Heart left ventricle (tissue), 16 donors: ENCODE results near the gene SLC9A8. TPM values are rescaled to one million over a fixed set of nuclear protein-coding genes. Genes with fewer than 3 reads are reported as not detected.

ENCODE experiments used
- ATAC-seq, 4 donors: fragments of 200-7000 bp; cut with Tn5 transposase; one replicate each; pipeline ENCODE4 v1.9.1; 2020 to 2022; ENCODE audit warnings: moderate library complexity in 4 of 4, mild to moderate bottlenecking in 3 of 4, moderate number of reproducible peaks in 1 of 4
- DNase-seq, 5 donors: peaks; one replicate each; pipeline ENCODE4 v3.0.0-alpha.2; 2020
- H3K27ac ChIP-seq, 12 donors: fragments of 200-600 bp; sonication (generic) in 4 of 12; one replicate each; pipeline versions ENCODE4 v1.5.0 to v1.8.0; 2016 to 2022; ENCODE audit warnings: mild to moderate bottlenecking in 2 of 12
- H3K27me3 ChIP-seq, 9 donors: fragments of 200-600 bp; sonication (generic) in 2 of 9; one replicate each; pipeline versions ENCODE4 v1.5.1 to v1.8.0; 2016 to 2022; ENCODE audit warnings: mild to moderate bottlenecking in 3 of 9
- H3K36me3 ChIP-seq, 9 donors: fragments of 200-600 bp; sonication (generic) in 2 of 9; one replicate each; pipeline versions ENCODE4 v1.5.0 to v1.8.0; 2018 to 2022; ENCODE audit warnings: mild to moderate bottlenecking in 2 of 9
- H3K4me1 ChIP-seq, 12 donors: fragments of 200-600 bp; sonication (generic) in 4 of 12; one replicate each; pipeline versions ENCODE4 v1.5.0 to v1.8.0; 2016 to 2022; ENCODE audit warnings: mild to moderate bottlenecking in 3 of 12
- H3K4me3 ChIP-seq, 12 donors: fragments of 200-600 bp; sonication (generic) in 4 of 12; one replicate each; pipeline versions ENCODE4 v1.5.0 to v1.8.0; 2017 to 2022; ENCODE audit warnings: mild to moderate bottlenecking in 9 of 12, moderate library complexity in 4 of 12
- H3K9me3 ChIP-seq, 12 donors: fragments of 200-600 bp; sonication (generic) in 4 of 12; one replicate each; pipeline versions ENCODE4 v1.5.0 to v1.8.0; 2016 to 2022; ENCODE audit warnings: mild to moderate bottlenecking in 1 of 12
- POLR2A ChIP-seq, 2 donors: fragments of 450-650 bp; IDR thresholded peaks; one replicate each; pipeline ENCODE4 v1.6.1; 2017; ENCODE audit warnings: antibody characterized with exemption in 2 of 2, mild to moderate bottlenecking in 2 of 2, moderate library complexity in 2 of 2
- WGBS, 4 donors: extraction: QIAGEN DNeasy Blood & Tissue Kit in 2 of 4; methylation state at CpG; one replicate each; pipeline versions ENCODE4 v1.1.5 to v1.1.7; 2013 to 2018; 5-methylcytosine and 5-hydroxymethylcytosine counted together
- intact Hi-C, 10 donors: fragments of 100-400 bp; cut with DNase I; formaldehyde crosslinking; loops; one replicate each; pipeline versions ENCODE4 v1.11.1 to v1.14.2; 2022
- polyA plus RNA-seq, 2 donors: library from polyadenylated mRNA; stranded (reverse); fragments of 200-250 nt; gene quantifications; one replicate each; pipeline ENCODE4 v1.2.3, GENCODE V29; 2013
- total RNA-seq, 9 donors: library from RNA; depleted of rRNA in 2 of 9; stranded (reverse); fragments of >200 nt in 2 of 9; fragmentation: NEBNext Ultra II Directional in 3 of 9; extraction: Animal tissue kit (Norgen Biotek cat#: 25700) in 3 of 9; gene quantifications; one replicate each; pipeline versions ENCODE4 v1.1.0 to v1.2.4, GENCODE V29; 2016 to 2023
- TF ChIP-seq, protein P1 (sequence below), 12 donors: fragments of 200-600 bp; sonication (generic) in 4 of 12; IDR thresholded peaks; one replicate each; pipeline versions ENCODE4 v1.5.0 to v1.8.0; 2018 to 2022; ENCODE audit warnings: antibody characterized with exemption in 12 of 12, mild to moderate bottlenecking in 5 of 12
- donor health status: ischemic (EF 13 %, LVEDD 7.1; RV severe dilation, severe dysfunction).
- donor health status: healthy with polysubstance abuse.
- donor health status: DM: no; HTN: yes; CAD: no.
- donor health status: DM: no; HTN: no; CAD: no.
- donor health status: ischemic (EF 25% LVEDD 6.9; RV normal size, moderate dysfunction).
- donor health status: ischemic (EF 25% LVEDD 5.7; RV mildly dilated, moderate dysfunction).
- donor health status: healthy.
- donor health status: DM: yes; HTN: yes; CAD: no.
- donor health status: ischemic (EF 35%, LVEDD 5.7; RV mildly dilated, moderate dysfunction).
- donor health status: nonischemic (EF 11% LVEDD 7.7; RV severe dilation, severe dysfunction).
- donor health status: DM: yes; HTN: yes; CAD: no.
- donor health status: PGD.
- donor health status: ischemic (EF 29% LVEDD 5.4; RV normal size, mild dysfunction).
- donor health status: nonischemic (EF 23%, LVEDD 6.1; RV moderate dilation, normal function).

Gene SLC9A8
- total and polyA plus RNA-seq, 11 donors = 4.6 to 12.5 (median 6.2) TPM

DNA sequence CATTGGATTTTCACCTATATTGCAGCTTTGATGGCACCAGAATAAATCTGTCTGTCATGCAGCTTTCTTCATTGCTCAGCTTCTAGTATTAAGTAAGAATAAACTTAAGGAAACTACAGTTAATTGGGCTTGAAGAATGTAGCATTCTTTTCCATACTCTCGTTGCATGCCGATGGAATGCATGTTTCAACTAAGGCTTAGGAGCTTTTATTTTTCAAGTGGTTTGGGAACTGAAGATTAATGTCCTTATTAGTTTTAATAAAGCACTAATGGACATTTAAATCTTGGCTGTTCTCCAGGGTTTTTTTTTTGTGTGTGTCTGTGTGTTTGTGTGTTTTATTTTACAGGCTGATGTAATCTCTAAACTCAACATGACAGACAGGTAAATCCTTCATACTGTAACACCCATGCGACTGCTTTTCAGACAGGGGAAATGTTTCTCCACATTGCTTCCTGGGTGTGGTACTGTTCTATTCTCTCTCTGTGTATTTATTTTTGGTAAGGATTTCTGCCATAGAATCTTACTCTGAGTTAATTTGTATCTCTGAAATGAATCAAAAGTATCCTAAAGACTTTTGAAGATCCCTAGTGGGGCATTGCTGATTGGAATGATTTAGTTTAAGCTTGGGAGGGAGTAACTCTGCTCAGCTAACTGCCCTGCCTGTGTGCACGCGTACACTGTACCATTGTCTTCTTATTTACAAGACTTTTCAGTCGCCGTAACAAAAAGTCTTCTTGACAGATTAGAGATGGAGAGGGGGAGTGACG is 38.0 kb downstream of the SLC9A8 start:
- TF ChIP-seq POLR2A (IDR thresholded peaks at IDR 0.05) = no peak
- TF ChIP-seq, protein P1, sequence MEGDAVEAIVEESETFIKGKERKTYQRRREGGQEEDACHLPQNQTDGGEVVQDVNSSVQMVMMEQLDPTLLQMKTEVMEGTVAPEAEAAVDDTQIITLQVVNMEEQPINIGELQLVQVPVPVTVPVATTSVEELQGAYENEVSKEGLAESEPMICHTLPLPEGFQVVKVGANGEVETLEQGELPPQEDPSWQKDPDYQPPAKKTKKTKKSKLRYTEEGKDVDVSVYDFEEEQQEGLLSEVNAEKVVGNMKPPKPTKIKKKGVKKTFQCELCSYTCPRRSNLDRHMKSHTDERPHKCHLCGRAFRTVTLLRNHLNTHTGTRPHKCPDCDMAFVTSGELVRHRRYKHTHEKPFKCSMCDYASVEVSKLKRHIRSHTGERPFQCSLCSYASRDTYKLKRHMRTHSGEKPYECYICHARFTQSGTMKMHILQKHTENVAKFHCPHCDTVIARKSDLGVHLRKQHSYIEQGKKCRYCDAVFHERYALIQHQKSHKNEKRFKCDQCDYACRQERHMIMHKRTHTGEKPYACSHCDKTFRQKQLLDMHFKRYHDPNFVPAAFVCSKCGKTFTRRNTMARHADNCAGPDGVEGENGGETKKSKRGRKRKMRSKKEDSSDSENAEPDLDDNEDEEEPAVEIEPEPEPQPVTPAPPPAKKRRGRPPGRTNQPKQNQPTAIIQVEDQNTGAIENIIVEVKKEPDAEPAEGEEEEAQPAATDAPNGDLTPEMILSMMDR (IDR thresholded peaks at IDR 0.05) = no peak
- H3K4me3 ChIP-seq = no peak overlapping the region
- H3K27me3 ChIP-seq = no peaks in the 10 kb centered on the region
- intact Hi-C loops = loop anchor here in 6 of 10 donors (2.0 to 10.0 kb wide), 3 partner anchors 238 to 306 kb away; no protein-coding TSS in a partner anchor
- ATAC-seq (peak in 2 of 4 donors; percentile 8 to 17), DNase-seq (no peak)
- H3K36me3 ChIP-seq = peaks cover 0 to 79% (median 37%) of the 10 kb centered on the region in 9 donors
- no peaks in the 10 kb centered on the region for H3K9me3 ChIP-seq
- peak overlapping the region in 10 of 12 donors; percentile 7 to 78 (median 60) for H3K27ac ChIP-seq
- WGBS, 4 donors = 53 to 63% (median 55%) methylated on average over 8 of the region's 8 CpGs
- H3K4me1 ChIP-seq = peaks cover 0 to 30% (median 21%) of the 10 kb centered on the region in 12 donors

DNA sequence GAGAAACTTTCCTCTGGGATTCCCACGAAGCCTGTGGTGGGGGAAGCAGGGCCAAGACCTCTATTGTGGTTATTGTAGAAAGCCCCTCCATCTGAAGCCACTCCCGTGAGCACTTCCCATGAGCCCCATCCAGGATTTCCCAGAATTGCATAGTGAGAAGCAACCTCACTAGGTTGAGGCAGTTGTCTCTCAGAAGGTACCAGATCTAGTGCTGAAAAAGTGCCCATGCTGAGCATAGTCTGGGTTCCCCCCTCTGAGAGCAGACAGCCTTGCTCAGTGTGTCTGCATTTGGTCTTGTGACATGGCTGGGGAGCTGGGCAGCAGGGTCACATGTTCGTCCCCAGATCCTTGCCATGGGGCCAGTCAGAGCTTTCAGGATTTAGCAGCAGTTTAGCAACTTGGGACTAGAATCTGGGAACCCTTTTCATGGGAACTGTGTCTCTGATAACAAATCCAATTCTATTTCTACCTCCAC is 38.6 kb downstream of the SLC9A8 start:
- Histone ChIP-seq H3K36me3 (peaks cover 0 to 81% (median 44%) of the 10 kb centered on the region in 9 donors), H3K4me1 (peaks cover 0 to 30% (median 21%) of the 10 kb centered on the region in 12 donors), H3K9me3 (no peaks in the 10 kb centered on the region), H3K4me3 (no peak overlapping the region), H3K27me3 (no peaks in the 10 kb centered on the region), H3K27ac (peak overlapping the region in 11 of 12 donors; percentile 7 to 78 (median 58))
- intact Hi-C loops = loop anchor here in 6 of 10 donors (2.0 to 10.0 kb wide), 3 partner anchors 239 to 306 kb away; no protein-coding TSS in a partner anchor
- DNase-seq (peak in 1 of 5 donors; percentile 27), ATAC-seq (peak; percentile 57 to 84 (median 71))
- TF ChIP-seq, protein P1 (IDR thresholded peaks at IDR 0.05) = no peak
- TF ChIP-seq POLR2A (IDR thresholded peaks at IDR 0.05) = no peak
- WGBS, 4 donors = 40 to 55% (median 45%) methylated on average over 3 of the region's 3 CpGs

DNA sequence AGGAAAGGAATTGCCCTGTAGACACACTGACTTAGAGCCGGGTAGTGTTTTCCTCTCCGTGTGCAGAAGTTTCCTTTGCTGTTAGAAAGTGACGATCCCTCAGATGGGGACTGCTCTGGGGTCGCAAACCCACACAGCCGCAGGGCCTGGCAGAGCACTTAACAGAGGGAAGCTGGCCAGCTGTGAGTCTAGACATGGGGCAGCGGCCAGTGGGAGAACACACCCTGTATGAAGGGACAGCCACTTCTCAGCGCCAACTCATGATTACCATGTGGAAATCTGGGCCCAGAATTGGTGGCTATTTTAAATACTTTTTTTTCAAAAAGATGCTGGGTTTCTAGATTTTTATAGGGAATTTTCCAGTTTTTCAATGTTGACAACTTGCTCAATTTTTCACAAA is 39.4 kb downstream of the SLC9A8 start:
- TF ChIP-seq, protein P1 (IDR thresholded peaks at IDR 0.05) = no peak
- TF ChIP-seq POLR2A (IDR thresholded peaks at IDR 0.05) = no peak
- peak in 3 of 5 donors; percentile 31 to 56 (median 56) for DNase-seq
- WGBS, 4 donors = 22 to 42% (median 38%) methylated on average over 7 of the region's 7 CpGs
- no peaks in the 10 kb centered on the region for H3K9me3 ChIP-seq
- H3K36me3 ChIP-seq = peaks cover 0 to 88% (median 51%) of the 10 kb centered on the region in 9 donors
- peak overlapping the region in 11 of 12 donors; percentile 7 to 78 (median 58) for H3K27ac ChIP-seq
- peak; percentile 80 to 85 (median 80) for ATAC-seq
- H3K4me3 ChIP-seq = no peak overlapping the region
- no peaks in the 10 kb centered on the region for H3K27me3 ChIP-seq
- intact Hi-C loops = loop anchor here in 6 of 10 donors (2.0 to 10.0 kb wide), 3 partner anchors 240 to 307 kb away; no protein-coding TSS in a partner anchor
- peaks cover 0 to 30% (median 21%) of the 10 kb centered on the region in 12 donors for H3K4me1 ChIP-seq

DNA sequence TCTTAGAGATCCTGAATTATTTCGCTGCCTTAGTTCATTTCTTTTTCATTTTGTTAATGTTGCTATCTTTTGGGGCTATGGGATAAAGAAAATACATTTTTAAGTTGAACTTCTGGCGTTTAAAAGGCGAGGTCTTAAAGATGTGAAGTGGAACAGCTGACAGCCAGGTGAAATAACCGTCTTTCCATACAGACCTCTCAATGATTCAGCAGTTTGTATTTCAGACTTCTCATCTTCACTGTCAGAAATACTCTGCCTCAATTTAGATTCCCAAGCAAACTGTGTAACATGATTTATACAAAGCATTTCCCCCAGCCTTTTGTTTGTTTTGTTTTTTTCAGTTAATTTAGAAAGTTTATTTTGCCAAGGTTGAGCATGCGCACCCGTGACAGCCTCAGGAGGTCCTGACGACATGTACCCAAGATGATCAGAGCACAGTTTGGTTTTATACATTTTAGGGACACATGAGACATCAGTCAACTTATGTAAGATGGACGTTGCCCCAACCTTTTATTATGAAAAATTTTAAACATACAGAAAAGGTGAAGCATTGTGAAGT is 40.0 kb downstream of the SLC9A8 start:
- no peak for TF ChIP-seq POLR2A (IDR thresholded peaks at IDR 0.05)
- TF ChIP-seq, protein P1 (IDR thresholded peaks at IDR 0.05) = no peak
- H3K27me3 ChIP-seq = no peaks in the 10 kb centered on the region
- 87 to 92% (median 90%) methylated on average over 8 of the region's 8 CpGs for WGBS, 4 donors
- H3K9me3 ChIP-seq = no peaks in the 10 kb centered on the region
- H3K36me3 ChIP-seq = peaks cover 0 to 92% (median 57%) of the 10 kb centered on the region in 9 donors
- intact Hi-C loops = loop anchor here in 5 of 10 donors (5.0 to 10.0 kb wide), 2 partner anchors 240 to 308 kb away; no protein-coding TSS in a partner anchor
- DNase-seq = no peak
- H3K27ac ChIP-seq = peak overlapping the region in 6 of 12 donors; percentile 7 to 78 (median 62)
- no peak overlapping the region for H3K4me3 ChIP-seq
- ATAC-seq = no peak
- H3K4me1 ChIP-seq = peaks cover 0 to 30% (median 21%) of the 10 kb centered on the region in 12 donors
